ENCODE measurements around the gene ARSB. TPM values are rescaled to one million over a fixed set of nuclear protein-coding genes. Genes with fewer than 3 reads are reported as not detected.

The ARSB gene
- total and polyA plus RNA-seq, 2 experiments from 2014 or later = 16.0 to 25.5 TPM

GRCh38 chr5:78920604-78921003 is 64.5 kb downstream of the ARSB start:
- Histone ChIP-seq H3K27ac (no peak overlapping the region), H3K4me1 (ENCODE audit: low read depth) (peaks cover 15% of the 10 kb centered on the region), H3K36me3 (no peaks in the 10 kb centered on the region), H3K27me3 (no peaks in the 10 kb centered on the region), H3K4me3 (no peak overlapping the region), H3K9me3 (ENCODE audit: low read depth) (no peaks in the 10 kb centered on the region)
- DNase-seq (ENCODE audit: low read depth in 1 of 2, low spot score in 1 of 2) = peak; percentile 52 to 63
- peak; percentile 36 for TF ChIP-seq CTCF (IDR thresholded peaks at IDR 0.05; ENCODE audit: low read depth, low read length)

DNA sequence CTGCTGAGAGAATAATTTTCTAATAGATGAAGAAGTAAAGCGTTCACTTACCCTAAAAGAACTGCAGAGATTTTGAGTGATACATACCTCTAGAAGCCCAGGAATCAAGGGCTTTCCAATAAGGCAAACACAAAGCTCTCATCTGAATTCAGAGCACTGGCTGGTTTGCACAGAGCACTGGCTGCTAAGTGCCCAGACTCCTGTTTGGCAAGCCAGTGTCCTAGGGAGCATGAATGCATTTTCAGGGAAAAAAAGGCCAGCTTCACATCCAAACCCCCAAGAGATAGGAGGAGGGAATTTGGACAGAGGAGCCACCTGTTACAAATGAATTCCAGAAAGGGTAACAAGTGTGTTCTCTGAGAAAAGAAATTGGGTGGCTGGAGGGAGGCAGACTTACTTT is 65.3 kb downstream of the ARSB start:
- H3K27ac ChIP-seq = no peak overlapping the region
- DNase-seq (ENCODE audit: low read depth in 1 of 2, low spot score in 1 of 2) = no peak
- no peak overlapping the region for H3K4me3 ChIP-seq
- peaks cover 23% of the 10 kb centered on the region for H3K4me1 ChIP-seq (ENCODE audit: low read depth)
- no peaks in the 10 kb centered on the region for H3K27me3 ChIP-seq
- no peak for TF ChIP-seq CTCF (IDR thresholded peaks at IDR 0.05; ENCODE audit: low read depth, low read length)
- H3K36me3 ChIP-seq = no peaks in the 10 kb centered on the region
- H3K9me3 ChIP-seq (ENCODE audit: low read depth) = no peaks in the 10 kb centered on the region

DNA sequence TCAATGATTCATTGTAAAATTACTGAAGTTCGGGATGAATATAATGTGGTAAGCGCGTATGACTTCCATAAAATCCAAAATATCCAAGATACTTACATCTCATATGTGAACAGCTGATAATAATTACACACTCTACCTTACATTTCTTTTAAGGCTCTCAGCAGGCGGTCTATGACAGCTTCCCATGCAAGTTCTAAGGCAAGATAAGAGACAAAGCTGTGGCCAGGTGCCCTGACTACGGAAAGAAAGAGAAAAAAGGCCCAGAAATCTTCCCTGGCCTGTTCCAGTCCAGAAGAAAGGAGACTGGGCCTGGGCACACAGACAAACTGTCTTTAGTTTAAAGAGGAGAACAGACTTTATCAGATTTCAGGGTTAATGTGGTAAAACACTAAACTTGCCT is 69.1 kb downstream of the ARSB start:
- no peak for DNase-seq (ENCODE audit: low read depth in 1 of 2, low spot score in 1 of 2)
- peak overlapping the region; percentile 68 for H3K27ac ChIP-seq
- H3K9me3 ChIP-seq (ENCODE audit: low read depth) = no peaks in the 10 kb centered on the region
- no peak overlapping the region for H3K4me3 ChIP-seq
- no peak for TF ChIP-seq CTCF (IDR thresholded peaks at IDR 0.05; ENCODE audit: low read depth, low read length)
- H3K36me3 ChIP-seq = no peaks in the 10 kb centered on the region
- no peaks in the 10 kb centered on the region for H3K27me3 ChIP-seq
- peaks cover 37% of the 10 kb centered on the region for H3K4me1 ChIP-seq (ENCODE audit: low read depth)

GRCh38 chr5:78915170-78915569 is 69.9 kb downstream of the ARSB start:
- Histone ChIP-seq H3K27ac (peak overlapping the region; percentile 68), H3K27me3 (no peaks in the 10 kb centered on the region), H3K9me3 (ENCODE audit: low read depth) (no peaks in the 10 kb centered on the region), H3K4me3 (no peak overlapping the region), H3K4me1 (ENCODE audit: low read depth) (peaks cover 37% of the 10 kb centered on the region), H3K36me3 (no peaks in the 10 kb centered on the region)
- no peak for DNase-seq (ENCODE audit: low read depth in 1 of 2, low spot score in 1 of 2)
- no peak for TF ChIP-seq CTCF (IDR thresholded peaks at IDR 0.05; ENCODE audit: low read depth, low read length)

GRCh38 chr5:78912811-78913210 is 72.3 kb downstream of the ARSB start:
- Histone ChIP-seq H3K36me3 (no peaks in the 10 kb centered on the region), H3K27me3 (no peaks in the 10 kb centered on the region), H3K4me1 (ENCODE audit: low read depth) (peaks cover 55% of the 10 kb centered on the region), H3K9me3 (ENCODE audit: low read depth) (no peaks in the 10 kb centered on the region), H3K4me3 (no peak overlapping the region), H3K27ac (peak overlapping the region; percentile 85)
- no peak for DNase-seq (ENCODE audit: low read depth in 1 of 2, low spot score in 1 of 2)
- TF ChIP-seq CTCF (IDR thresholded peaks at IDR 0.05; ENCODE audit: low read depth, low read length) = no peak
